ENCODE results near the gene MCAT. TPM values are rescaled to one million over a fixed set of nuclear protein-coding genes. Genes with fewer than 3 reads are reported as not detected.

MCAT gene
- total RNA-seq, 1 donor from 2014 or later: 11.8 TPM

GRCh38 chr22:43085658-43086606 is 57.3 kb downstream of the MCAT start:
- FAIRE-seq (no peak), DNase-seq (ENCODE audit: low read depth) (no peak)
- TF ChIP-seq CTCF (IDR thresholded peaks at IDR 0.05; ENCODE audit: insufficient read depth, low read length, severe bottlenecking): no peak
- no peaks in the 10 kb centered on the region for H3K27me3 ChIP-seq (ENCODE audit: control insufficient read depth, insufficient read depth, low read length)
- peaks cover 2% of the 10 kb centered on the region for H3K36me3 ChIP-seq (ENCODE audit: control insufficient read depth, insufficient read depth, low read length)
- H3K4me3 ChIP-seq (ENCODE audit: low read depth, low read length): no peak overlapping the region

Other genes starting within 250 kb of the MCAT start
- 49.8 and 68.9 TPM in 2 replicates for gene PACSIN2, start 128.2 kb downstream of the MCAT start, total RNA-seq
- gene TTLL1, start 54.0 kb downstream of the MCAT start, total RNA-seq: 6.3 and 11.1 TPM in 2 replicates
- 56.8 and 66.6 TPM in 2 replicates for gene BIK, start 32.6 kb downstream of the MCAT start, total RNA-seq
- 419 and 486 TPM in 2 replicates for gene TSPO, start 8.2 kb upstream of the MCAT start, total RNA-seq
- 35.1 and 53.7 TPM in 2 replicates for gene TTLL12, start 43.7 kb upstream of the MCAT start, total RNA-seq
- gene SCUBE1, start 200.0 kb upstream of the MCAT start, total RNA-seq: under 0.01 TPM in 1 of 2 replicates, not detected in the other